GM12873 (cell line): ENCODE measurements around the gene TMA7.

Source experiments
- TF ChIP-seq, protein P1 (sequence below): IDR thresholded peaks from 2 replicates; pipeline ENCODE4 v1.5.1; 2012; ENCODE audit warnings: low read depth, mild to moderate bottlenecking, moderate library complexity, low read length, control low read depth; ENCODE audit not compliant: insufficient read depth; ENCODE audit errors: missing control alignments

Gene TMA7

DNA sequence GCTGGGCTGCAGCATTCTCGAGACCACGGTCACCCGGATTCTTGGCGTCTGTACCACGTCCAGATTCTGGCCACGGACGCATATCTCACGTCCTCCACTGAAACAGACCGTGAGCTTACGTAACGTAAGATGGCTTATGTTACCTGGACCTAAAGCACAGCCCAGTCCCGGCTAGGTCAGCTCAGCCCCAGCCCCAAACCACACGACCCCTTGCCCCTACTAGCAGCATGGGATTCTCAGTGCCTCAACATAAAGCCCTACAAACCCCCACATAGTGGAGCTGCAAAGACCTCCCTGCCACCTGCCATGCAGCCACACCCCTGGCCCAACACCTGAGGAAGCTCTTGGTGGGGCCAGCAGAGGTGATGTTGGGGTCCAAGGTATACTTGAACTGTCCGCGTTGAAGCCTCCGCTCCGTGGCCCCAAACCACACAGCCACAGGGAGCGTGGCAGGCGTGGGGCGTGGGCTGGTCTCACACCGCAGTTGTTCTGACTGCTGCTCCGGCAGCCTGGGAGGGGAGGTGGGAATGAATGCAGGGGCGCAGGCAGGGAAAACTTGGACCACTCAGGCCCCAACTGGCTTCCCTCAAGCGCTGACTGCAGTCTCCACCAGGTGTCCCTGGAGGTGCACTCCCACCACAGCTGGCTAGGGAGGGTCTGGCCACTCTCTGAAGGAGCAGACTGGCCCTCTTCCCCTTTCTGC lies 24.7 kb upstream of the TMA7 start:
- TF ChIP-seq, protein P1, sequence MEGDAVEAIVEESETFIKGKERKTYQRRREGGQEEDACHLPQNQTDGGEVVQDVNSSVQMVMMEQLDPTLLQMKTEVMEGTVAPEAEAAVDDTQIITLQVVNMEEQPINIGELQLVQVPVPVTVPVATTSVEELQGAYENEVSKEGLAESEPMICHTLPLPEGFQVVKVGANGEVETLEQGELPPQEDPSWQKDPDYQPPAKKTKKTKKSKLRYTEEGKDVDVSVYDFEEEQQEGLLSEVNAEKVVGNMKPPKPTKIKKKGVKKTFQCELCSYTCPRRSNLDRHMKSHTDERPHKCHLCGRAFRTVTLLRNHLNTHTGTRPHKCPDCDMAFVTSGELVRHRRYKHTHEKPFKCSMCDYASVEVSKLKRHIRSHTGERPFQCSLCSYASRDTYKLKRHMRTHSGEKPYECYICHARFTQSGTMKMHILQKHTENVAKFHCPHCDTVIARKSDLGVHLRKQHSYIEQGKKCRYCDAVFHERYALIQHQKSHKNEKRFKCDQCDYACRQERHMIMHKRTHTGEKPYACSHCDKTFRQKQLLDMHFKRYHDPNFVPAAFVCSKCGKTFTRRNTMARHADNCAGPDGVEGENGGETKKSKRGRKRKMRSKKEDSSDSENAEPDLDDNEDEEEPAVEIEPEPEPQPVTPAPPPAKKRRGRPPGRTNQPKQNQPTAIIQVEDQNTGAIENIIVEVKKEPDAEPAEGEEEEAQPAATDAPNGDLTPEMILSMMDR: peak; percentile 24

DNA sequence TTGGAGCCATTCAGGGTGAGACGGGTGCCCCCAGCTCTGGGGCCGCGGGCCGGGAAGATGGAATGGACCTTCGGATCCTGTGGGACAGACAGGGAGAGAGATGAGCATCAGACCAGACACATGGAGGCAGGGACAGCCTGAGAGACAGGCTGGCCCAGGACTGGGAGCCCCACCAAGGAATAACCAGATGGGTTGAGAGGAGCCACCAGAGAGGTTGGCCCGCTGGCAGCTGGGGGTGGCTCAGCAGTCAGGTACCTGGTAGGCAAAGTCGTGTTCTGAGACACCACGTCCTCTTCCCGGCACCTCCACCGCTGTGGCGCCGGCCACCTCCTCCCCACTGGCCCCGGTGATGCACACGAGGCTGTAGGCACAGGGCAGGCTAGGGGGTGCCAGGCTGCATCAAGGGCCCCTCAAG lies 24.0 kb upstream of the TMA7 start:
- TF ChIP-seq, protein P1: no peak

DNA sequence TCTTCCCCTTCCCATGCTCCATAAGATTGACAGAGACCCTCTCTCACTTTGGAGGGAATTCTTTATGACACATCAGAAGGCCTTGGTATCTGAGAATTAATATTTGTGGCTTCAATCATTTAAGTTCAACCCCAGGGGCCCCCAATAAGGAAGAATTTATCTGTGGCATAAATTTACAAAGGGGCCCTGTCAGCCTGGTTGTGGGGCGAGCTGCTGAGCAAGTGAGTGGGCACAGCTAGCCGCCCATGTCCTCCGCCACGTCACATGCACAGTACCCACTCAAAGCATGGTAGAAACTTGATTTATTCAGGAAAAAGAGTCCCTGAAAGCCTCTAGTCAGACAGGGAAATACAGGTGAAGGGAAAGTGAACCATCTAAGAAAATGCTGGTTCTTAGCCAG lies 23.5 kb upstream of the TMA7 start:
- TF ChIP-seq, protein P1: no peak

DNA sequence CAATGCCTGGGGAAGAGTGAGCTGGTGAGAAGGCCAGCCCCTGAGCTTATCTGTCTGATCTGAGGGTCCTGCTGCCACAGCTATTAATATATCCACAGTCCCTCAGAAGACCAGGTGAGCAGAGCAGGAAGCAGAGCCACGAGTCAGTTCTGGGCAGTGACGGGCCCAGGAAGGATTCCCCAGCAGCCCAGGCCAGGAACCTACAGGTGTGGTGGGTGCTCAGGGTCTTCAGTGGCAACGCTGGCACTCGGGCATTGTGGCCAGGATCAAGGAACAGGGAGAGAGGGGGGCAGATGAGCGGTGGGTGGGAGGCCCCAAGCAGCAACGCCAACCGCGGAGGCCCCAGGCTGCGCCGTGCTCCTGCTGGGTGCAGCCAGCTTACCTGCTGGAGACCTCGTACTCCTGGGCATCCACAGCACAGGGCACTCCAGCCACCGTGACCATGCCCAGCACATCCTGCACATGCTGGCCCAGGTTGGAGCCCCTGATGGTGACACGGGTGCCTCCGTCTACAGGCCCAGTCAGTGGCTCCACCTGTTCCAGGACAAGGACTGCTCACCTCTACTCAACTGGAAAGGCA lies 22.4 kb upstream of the TMA7 start:
- TF ChIP-seq, protein P1: no peak

DNA sequence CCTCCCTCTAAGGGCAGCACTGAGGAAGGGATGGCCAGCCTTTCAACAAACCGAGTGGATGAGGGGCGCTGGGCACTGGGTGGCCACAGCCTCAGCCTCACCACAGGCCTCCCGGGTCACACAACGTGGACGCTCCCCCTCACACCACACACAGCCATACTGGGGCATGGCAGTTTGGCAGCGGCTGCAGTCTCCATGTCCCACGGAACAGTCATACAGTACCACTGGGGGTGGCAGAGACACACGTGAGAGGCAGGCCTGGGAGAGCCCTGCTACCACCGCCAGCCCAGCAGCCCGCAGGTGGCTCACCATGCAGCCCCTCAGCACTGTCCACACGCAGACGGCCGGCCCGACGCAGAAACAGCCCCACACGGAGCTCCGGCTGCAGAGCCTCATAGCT lies 21.9 kb upstream of the TMA7 start:
- TF ChIP-seq, protein P1: no peak

DNA sequence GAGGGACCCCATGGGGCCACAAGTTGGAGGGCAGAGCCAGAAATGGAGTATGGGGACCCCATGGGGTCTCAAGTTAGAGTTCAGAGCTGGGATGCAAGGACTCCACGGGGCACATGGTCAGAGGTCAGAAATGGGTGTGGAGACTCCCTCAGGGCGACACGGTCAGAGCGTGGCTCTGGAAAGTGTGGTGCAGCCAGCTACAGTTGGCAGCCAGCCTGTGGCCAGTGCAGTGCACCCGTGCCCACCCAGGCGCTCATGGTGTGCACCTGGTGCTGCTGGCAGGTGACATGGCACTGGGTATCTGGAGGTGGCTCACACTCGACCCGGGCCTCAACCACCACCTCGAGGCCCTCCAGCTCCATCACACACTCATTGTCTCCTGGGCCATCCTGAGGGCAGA lies 21.4 kb upstream of the TMA7 start:
- TF ChIP-seq, protein P1: no peak

DNA sequence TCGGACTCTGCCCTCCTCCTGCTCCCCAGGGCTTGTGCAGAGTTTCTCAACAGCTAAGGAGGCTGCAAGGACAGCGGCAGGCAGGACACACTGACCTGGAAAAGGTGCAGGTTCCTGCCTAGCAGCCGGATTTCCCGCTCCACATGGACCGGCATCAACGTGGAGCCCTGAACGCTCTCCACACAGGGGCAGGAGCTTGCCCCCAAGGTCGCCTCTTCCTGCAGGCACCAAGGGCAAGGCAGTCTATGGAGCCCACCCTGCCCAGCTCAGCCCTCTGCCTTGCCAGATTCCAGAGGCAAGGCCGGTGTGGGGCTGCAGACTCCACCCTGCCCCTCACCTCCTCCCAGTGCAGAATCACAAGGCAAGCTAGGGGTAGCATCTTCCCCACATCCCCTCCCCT lies 20.9 kb upstream of the TMA7 start:
- TF ChIP-seq, protein P1: no peak
